Cortex of kidney (tissue), 1 donor: ENCODE results near the gene GAB1.

Experiments
- DNase-seq: peaks from one replicate; lab custom pipeline; 2025; lab: John Stamatoyannopoulos, UW

Gene GAB1

DNA sequence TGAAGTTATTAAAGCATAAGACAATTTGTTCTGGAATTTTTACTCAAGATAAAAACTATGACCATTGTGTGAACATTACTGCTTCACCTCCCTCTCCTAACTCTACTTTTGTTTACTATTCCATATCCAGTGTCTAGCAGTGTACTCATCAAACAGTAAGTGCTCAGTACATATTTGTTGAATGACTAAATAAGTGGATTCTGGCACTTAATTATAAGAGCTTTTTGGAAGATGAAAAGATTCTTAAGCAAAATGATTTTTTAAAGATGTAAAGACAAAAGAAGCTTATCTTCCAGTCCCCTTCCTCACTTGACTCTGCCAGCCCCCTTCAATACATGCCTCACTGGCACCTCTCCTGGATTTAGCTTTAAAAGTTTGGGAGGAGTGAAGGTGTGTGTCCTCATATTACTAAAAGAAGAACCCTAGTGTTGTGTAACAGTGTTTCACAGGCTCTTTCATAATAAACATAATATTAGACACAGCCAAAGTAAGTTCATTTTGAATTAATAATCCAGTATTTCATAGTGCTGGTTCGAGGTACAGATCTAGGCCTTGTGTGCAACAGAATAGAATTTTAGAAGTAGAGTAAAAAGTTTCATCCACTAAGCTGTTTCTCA lies 53.0 kb downstream of the GAB1 start:
- no peak for DNase-seq

DNA sequence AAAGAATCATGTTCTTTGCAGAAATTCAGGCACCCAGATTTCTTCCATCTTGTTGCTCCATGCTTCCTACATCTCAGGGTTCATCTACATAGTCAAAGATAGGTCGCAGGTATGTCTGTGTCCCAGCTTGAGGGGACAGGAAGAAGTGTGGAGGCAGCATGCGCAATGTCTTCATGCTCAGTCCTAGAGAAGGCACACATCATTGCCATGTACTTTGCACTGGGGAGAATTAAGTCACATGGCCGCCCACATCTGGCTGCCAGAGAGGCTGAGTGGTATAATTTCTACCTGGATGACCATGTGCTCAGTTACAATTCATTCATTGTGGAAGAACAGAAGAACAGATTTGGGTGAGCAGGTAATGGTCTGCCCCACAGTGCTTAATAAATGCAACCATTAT lies 54.1 kb downstream of the GAB1 start:
- no peak for DNase-seq

DNA sequence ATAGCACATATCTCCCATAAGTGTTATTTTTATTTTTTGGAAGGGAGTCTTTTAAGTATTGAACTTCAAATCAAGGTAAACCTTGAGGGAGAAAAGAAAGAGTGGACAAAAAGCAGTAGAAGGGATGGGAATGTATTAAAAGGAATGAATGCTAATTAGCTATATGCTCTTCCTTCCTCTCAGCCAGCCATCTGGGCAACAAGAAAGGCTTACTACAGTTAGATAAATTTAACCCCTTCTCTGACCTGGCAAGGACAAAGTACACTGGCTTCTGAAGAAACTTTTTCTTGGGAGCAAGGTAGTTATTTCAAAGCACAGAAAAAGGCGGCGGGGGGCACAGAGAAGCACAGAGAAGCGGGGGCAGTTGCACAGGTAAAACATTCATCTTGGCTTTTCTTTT lies 54.6 kb downstream of the GAB1 start:
- DNase-seq = no peak

DNA sequence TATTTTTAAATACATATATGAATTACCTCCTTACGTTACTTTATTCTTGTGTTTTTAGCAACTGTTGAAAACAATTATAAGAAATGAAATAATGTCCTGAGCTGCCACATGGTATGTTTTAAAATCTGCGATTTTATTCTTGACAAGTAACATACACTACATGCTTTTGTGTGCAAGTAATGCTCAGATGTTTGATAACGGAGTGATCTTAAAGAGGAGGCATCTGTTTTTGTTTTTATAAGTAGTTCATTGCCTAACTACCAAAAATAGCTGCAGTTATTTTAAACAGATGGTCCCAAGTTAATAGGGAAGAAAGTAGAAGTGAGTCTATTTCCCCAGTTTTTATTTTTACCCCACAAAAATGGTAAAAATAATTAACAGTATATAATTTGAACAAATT lies 55.2 kb downstream of the GAB1 start:
- DNase-seq = no peak

DNA sequence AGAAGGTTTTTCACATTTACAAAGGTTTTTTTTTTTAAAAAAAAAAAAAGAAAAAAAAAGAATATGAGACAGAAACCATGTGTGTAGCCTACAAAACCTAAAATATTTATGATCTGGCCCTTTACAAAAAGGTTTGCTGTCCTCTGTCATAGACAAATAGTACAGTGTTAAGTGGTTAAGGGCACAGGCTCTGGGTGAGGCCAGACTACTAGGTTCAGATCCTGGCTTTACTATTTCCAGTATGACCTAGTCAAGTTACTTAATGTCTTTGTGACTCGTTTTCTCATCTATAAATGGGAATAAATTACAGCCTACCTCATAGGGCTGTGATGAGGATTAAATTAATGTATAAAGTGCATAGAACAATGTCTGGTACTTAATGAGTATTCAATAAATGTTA lies 56.5 kb downstream of the GAB1 start:
- DNase-seq = no peak

DNA sequence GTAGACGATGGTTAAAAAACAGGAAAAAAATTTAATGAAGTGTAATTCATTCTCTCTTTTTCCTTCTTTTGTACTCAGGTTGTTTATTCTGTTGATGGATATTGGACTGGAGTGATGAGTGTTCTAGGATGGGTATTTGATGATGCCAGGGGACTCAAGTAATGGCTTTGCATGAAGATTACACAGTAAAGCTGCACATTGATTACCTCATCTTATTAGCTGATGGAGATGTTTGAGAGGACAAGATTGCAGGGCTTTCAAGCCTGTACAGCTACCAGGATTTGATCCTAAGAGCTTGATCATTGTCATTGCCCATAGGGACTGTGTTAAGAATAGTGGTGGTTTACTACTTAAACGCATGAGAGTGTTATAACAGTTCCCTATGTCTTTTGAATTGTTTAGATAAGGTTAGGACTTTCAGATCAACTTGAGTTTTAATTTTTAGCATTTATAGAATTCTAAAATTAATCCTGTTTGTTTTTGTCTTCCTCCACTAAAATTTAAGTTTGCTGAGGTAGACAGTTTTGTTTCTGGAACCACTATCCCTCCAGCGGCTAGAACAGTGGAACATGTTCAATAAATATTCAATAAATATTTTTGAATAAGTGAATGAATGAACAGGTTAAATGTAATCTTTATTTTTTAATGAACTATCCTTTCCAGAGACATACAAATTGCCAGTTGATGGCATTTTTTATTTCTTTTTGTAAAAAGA lies 58.2 kb downstream of the GAB1 start:
- no peak for DNase-seq

DNA sequence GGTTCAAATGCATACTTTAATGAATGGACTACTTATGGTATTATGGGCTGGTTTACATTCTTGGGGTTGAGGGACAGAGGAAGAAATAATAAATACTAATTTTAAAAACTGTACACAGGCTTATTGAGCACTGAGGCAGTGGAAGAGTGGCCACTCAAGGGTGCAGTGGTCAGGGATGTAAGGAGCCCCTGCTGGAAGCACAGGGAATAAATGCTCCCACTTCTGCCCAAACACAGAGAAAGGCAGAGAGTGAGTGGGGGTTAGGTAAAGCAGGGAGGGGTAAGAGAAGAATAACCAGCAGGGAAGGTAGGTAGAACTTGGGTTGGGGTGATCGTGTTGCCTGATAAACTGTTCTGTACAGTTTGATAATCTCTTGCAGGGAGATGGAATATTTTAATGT lies 60.0 kb downstream of the GAB1 start:
- no peak for DNase-seq

DNA sequence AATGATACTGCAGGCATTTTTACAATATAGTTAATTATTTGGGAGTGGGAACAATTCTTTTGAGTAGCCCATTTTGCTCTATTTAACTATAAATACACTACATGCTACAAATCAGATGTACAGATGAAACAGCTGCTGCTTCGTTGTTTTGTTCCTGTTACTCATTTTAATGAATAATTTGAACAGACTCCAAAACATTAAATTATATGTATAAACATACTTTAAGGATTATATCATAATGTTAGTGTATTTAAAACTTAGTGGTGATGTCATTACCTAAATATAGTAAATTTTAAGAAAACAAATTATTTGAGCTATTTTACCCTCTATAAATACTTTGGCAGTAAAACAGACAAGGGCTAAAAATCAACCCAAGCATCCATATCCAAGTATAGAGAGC lies 60.7 kb downstream of the GAB1 start:
- DNase-seq = no peak

DNA sequence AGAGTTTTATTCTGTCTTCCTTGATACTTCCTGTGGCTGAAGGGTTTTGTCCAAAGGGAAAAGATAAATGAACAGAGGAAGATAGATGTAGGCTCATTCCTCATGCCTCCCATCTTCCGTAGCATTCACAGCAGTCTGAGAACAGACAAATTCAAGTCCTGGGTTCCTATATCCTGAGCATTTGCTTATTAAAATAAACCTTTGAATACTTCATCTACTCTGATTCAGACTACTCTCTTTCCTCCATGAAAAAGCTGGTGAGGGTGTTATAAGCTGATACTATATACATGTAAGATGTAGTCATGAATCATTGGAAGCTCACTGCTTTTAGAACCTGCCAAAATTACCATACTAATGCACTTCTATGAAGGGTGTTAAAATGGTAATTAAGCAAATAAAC lies 61.2 kb downstream of the GAB1 start:
- DNase-seq = no peak

DNA sequence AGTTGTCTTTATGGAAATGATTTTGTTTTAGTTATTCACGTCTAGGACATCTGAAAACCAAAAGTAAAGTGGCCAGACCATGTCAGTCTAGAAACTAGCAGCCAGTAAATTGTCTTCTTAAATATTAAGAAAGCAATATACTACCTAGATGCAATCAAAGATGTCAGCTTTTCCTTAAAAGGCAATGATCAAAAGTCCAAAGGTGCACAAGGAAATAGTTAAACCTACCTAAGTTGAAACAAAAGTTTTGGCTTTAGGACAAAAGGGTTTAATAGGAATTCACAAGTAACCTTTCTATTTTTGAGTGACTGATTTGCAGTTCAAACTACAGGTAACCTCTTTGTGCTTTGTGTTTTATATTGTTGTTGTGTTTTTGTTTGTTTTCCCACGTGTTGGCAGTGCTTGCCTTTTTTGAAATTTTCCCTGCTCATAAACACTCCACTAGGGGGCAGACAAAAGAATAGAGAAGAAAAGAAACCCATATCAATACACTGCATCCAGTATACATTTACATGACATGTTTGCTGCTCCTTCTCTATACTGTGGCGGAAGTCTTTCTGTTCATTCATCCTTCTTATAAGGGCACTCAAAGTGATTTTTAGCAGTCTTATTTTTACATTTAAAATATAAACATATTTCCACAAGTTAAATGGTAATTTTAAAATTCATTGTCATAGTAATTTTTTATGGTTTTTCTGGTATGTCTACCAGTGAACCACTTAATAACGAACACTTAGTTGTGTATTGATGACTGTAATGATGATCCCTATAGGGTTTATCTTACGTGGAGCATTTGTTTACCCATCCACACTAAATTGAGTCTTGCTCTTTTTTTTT lies 62.7 kb downstream of the GAB1 start:
- no peak for DNase-seq

DNA sequence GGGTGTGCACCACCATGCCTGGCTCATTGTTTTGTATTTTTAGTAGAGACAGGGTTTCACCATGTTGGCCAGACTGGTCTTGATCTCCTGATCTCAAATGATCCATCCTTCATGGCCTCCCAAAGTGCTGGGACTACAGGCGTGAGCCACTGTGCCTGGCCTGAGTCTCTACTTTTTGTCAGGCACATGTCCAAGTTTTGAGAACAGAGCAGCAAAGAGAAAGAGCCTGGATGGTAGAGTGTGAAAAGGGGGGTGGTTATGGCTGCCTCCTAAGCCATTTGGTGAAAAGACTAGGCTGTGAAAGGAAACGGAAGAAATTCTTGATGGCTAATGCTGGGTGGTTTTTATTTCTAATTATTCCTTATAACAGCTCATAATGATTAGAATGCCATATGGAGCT lies 63.4 kb downstream of the GAB1 start:
- DNase-seq = no peak

DNA sequence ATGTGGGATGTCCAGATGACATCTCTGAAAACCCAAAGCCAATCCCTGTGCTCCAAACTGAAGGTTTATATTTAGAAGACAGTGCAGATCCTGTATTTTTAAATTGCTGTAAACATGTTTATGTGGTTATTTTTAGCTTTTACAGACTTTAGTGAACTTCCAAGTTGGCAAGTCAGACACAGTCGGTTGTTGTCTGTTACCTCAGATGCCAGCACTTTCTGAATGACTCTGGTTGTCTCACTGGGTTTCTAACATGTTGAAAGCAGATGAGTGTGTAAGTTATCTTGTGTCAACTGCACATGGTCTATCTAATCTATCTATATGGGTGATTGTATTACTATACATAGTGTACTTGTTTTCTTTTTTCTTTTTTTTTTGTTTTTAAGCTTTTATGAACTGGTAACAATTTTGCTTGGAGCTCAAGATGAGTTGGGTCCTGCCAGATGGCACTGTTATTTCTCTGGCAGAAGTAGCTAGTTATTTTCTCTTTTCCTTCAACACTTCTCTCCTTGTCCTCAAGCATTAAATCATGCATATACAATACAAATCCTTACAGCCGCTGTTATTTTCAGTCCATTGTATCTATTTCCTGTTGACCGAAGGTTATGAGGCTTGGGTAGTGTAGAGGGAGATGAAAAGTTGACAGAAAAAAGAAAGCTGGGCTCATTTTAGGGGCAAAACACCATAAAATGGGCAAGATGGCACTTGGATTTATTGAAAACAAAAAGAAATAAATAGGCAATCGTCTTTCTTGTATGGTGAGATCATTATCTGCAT lies 66.3 kb downstream of the GAB1 start:
- DNase-seq = no peak

DNA sequence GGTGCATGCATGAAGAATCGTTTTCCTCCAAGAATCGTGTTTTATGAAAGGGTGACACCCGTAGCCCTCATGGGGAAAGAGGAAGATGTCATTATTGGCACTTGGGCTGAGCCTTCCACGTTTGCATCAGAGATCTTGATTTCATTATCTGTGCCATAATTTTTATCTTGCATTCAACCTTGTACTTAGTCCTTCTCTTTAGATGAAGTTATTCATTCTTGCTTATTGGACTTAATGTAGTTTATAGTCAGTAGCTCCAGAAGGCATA lies 66.8 kb downstream of the GAB1 start:
- no peak for DNase-seq

DNA sequence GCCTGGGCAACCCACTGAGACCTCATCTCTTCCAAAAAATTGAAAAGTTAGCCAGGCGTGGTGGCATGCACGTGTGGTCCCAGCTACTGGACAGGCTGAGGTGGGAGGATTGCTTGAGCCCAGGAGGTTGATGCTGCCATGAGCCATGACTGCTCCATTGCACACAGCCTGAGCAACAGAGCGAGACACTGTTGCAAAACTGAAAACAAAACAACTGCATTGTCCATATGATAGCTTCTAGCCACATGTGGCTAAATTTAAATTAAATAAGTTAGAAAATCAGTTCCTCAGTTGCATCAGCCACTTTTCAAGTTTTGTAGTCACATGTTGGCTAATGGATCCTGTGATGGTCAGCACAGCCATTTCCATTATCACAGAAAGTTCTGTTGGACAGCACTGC lies 67.9 kb downstream of the GAB1 start:
- no peak for DNase-seq

DNA sequence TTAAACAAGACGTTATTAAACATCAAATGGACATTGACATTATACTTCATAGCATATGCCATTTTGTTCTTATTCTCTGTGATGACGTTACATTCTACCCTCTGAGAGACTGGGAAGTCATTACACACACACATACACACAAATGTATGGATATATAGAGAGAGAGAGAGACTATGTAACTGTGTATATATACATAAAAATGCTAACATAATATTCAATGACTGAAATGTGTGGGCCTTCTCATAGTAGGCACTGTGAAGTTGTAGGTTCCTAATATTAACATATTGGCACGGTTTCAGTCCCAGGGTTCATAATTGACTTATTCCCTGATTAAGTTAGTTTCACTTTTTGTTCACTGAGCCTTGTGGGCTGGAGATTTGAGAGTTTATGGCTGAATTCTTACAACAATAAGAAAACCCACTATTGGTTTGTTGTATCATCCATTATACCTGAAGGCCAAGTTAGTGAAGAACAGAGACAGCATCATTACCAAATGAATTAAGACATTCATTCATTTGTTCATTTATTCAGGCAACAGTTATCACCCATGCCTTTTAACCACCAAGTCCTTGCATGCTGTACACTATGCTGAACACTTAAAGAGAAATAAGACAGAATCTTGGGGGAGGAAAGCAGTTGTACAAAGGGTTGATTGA lies 68.5 kb downstream of the GAB1 start:
- DNase-seq = no peak

DNA sequence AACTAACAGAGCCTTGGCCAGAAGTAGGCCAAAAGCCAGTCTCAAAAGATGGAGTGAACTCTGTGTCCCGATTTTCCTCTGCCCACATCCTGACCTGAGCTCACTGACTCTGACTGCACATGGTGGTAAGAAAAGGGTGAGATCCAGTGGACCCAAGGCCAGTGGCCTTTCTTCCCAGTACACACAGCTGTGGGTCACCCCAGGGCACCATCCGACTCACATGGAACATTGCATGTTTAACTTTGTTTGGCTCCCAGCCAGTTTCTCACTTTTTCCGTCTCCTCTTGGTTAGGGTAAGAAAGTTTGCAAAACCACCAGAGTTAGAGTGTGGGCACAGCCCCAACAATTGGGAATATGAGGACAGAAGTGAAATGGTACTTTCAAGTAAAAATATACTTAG lies 69.8 kb downstream of the GAB1 start:
- no peak for DNase-seq

DNA sequence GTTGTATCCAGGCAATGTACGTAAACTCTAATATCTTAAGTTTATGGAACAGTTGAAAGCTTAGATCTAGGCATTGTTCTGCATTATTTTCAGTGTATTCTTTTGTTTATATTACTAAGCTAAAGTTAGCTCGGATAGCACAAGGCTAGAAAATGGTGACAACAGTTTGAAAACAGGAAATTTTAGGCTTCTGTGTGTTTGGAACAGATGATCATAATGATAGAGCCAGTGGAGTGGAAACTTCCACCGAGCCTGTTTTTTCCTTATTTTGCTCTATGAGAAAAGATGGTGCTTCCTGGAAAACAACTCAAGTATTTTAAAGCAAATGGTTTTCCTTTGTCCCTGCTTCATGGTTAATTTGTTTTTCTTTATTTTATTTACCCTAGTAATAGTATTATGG lies 70.8 kb downstream of the GAB1 start:
- no peak for DNase-seq

DNA sequence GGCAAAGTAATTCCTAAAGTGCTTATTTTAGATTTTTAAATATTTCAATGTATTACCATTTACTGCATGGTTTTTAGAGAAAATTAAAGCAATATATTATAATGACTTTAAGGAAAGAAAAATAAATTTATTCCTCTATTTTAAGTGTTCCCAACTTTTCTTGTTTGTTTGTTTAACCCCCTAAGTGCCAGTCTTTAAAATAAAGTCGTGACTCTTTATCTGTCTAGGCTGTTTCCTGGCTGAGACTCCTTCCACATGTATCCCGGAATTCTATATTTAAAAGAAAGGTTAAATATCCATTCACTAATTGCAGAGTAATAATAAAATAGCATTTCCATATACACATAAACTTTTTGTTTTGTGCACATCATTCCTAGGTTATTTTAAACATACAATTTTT lies 71.2 kb downstream of the GAB1 start:
- DNase-seq = no peak

DNA sequence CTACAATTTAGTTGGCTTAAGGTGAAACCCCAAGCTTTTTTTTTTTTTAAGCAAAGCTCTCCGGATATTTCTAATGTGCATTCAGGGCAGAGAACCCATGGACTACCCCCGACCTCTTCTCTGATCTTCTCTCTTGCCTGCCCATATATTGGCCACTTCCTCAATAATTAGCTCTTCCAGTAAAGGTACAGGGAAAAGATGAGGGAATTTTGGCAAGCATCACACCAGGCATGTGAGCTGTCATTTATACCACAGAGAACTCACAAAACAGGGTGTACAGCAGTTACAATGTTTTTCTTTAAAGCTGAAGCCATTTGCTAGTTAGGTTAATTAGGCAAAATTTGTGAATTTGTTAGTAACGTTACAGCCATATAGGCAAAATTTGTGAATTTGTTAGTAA lies 73.3 kb downstream of the GAB1 start:
- no peak for DNase-seq

DNA sequence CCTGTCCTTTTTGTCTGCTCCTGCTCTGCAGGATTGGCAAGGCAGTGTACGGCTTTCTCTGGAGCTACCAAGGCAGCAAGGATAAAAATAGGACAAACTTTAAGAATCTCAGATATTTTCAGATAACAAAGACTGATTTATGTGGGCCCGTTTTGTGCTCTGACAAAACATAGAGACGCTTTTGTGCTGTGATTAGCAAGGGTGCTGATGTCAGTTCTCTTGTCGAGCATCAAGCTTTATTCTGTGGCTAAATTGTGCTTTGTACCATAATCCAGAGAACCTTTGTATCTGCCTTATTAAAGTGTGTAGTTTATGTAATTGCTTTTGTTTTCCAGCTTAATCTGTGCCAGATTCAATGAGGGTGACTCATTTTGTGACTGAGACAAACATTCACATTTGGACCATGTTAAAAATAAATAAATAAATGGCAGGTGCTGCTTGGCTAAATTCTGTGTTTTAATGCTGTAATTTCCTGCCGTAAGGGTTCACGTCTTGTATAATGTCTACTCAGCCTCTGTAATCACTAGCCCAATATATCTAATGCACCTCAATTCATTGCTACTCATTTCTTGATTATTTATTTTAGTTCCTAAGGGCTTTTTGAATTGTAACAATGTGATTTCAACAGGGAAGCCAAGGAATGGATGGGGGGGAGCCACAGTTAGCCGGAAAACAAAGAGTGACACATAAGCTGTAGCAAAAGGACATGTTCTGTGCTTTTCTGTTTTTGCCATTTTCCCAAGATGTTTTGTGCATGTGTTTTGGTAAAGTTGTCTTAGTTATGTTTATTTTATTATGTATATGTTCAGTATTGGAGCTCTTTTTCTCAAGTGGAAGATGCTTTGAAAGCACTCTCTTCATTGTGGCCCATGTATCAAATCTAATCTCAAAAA lies 75.1 kb downstream of the GAB1 start:
- DNase-seq = no peak

DNA sequence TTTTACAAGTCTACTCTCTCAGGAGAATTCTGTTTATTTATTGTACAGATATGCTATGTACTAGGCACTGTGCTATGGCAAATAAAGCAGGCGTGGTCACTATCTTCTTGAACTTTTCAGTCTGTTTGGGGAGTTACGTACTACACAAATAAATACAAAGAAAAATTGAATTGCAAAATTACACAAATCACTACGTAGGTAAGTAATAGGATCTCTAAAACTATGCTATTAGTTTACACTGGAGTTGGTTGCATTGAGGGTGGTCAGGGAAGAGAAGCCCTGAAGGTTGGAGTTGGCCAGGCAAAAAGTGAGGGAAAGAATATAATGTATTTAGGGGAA lies 75.7 kb downstream of the GAB1 start:
- no peak for DNase-seq
